ENCODE results near the gene REXO5. TPM values are rescaled to one million over a fixed set of nuclear protein-coding genes. Genes with fewer than 3 reads are reported as not detected.

The REXO5 gene
- total and polyA plus RNA-seq, 4 donors, result 10.8 to 12.7 (median 11.5) TPM

DNA sequence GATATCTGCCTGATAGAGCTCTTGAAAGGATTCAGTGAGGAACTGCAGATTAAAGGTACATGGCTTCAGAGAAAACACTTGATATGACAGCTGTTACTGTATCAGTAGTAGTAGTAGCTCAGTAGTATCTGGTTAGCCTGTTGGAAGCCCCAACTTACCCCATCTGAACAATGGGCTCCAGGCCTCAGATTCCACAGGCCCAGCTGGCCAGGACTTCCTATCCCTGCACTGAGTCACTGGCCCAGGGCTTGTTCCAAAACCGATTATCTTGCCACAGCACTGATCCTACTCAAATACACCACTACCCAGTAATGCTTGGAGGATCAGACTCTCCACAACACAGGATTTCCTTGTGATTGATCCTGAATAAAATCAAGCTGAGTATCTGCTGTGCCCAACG lies 61.3 kb downstream of the REXO5 start:
- Histone ChIP-seq H3K27ac (ENCODE audit: low read depth, low read length) (no peak overlapping the region), H3K4me3 (ENCODE audit: low read depth, low read length) (no peak overlapping the region), H3K9me3 (ENCODE audit: control insufficient read depth, insufficient read depth, low read length) (no peaks in the 10 kb centered on the region), H3K4me1 (ENCODE audit: control insufficient read depth, insufficient read depth, low read length) (peaks cover 12% of the 10 kb centered on the region), H3K27me3 (ENCODE audit: control insufficient read depth, insufficient read depth, low read length) (no peaks in the 10 kb centered on the region), H3K36me3 (ENCODE audit: control insufficient read depth, insufficient read depth, low read length) (no peaks in the 10 kb centered on the region)
- 93% methylated on average over 2 of the region's 2 CpGs for WGBS (ENCODE audit: insufficient coverage)
- no peak for DNase-seq (ENCODE audit: low read depth in 4 of 6, low spot score in 6 of 6)

DNA sequence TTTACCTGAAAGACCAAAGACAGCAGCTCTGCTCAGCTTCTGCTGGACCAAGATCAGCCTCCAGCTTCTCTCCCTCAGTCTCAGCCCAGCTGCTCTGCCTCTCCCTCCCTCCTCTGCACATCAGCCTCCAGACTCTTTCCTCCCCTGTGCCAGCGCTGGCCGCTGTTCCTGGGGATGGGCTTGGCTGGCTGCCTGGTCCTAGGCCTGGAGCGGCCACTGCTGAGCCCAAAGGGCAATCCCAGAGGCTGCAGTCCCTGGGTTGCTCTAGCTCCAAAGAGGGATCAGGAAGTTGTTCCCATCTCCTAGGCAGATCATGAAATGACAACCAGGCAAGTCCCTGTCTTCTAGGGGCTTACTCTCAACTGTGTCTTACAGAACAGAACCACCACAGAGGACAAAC lies 62.6 kb downstream of the REXO5 start:
- no peaks in the 10 kb centered on the region for H3K27me3 ChIP-seq (ENCODE audit: control insufficient read depth, insufficient read depth, low read length)
- WGBS (ENCODE audit: insufficient coverage), result 23% methylated on average over 3 of the region's 3 CpGs
- peak in 4 of 6 donors; percentile 22 to 80 (median 46) for DNase-seq (ENCODE audit: low read depth in 4 of 6, low spot score in 6 of 6)

GRCh38 chr16:20870122-20870820 lies 63.9 kb downstream of the REXO5 start:
- Histone ChIP-seq H3K36me3 (ENCODE audit: control insufficient read depth, insufficient read depth, low read length) (no peaks in the 10 kb centered on the region), H3K9me3 (ENCODE audit: control insufficient read depth, insufficient read depth, low read length) (no peaks in the 10 kb centered on the region), H3K27me3 (ENCODE audit: control insufficient read depth, insufficient read depth, low read length) (no peaks in the 10 kb centered on the region), H3K4me1 (ENCODE audit: control insufficient read depth, insufficient read depth, low read length) (peaks cover 12% of the 10 kb centered on the region), H3K27ac (ENCODE audit: low read depth, low read length) (peak overlapping the region; percentile 43), H3K4me3 (ENCODE audit: low read depth, low read length) (no peak overlapping the region)
- no peak for DNase-seq (ENCODE audit: low read depth in 4 of 6, low spot score in 6 of 6)
- WGBS (ENCODE audit: insufficient coverage), result 94% methylated on average over 2 of the region's 2 CpGs

More for the DNA sequence above, 62.6 kb downstream of the REXO5 start:
- H3K4me1 ChIP-seq (ENCODE audit: control insufficient read depth, insufficient read depth, low read length), result peaks cover 12% of the 10 kb centered on the region
- H3K4me3 ChIP-seq (ENCODE audit: low read depth, low read length), result no peak overlapping the region
- no peaks in the 10 kb centered on the region for H3K9me3 ChIP-seq (ENCODE audit: control insufficient read depth, insufficient read depth, low read length)
- H3K36me3 ChIP-seq (ENCODE audit: control insufficient read depth, insufficient read depth, low read length), result no peaks in the 10 kb centered on the region
- H3K27ac ChIP-seq (ENCODE audit: low read depth, low read length), result peak overlapping the region; percentile 12

GRCh38 chr16:20871258-20871657 lies 64.9 kb downstream of the REXO5 start:
- H3K27ac ChIP-seq (ENCODE audit: low read depth, low read length), result peak overlapping the region; percentile 43
- H3K4me3 ChIP-seq (ENCODE audit: low read depth, low read length), result no peak overlapping the region
- no peaks in the 10 kb centered on the region for H3K27me3 ChIP-seq (ENCODE audit: control insufficient read depth, insufficient read depth, low read length)
- H3K9me3 ChIP-seq (ENCODE audit: control insufficient read depth, insufficient read depth, low read length), result no peaks in the 10 kb centered on the region
- H3K4me1 ChIP-seq (ENCODE audit: control insufficient read depth, insufficient read depth, low read length), result peaks cover 10% of the 10 kb centered on the region
- no peaks in the 10 kb centered on the region for H3K36me3 ChIP-seq (ENCODE audit: control insufficient read depth, insufficient read depth, low read length)
- DNase-seq (ENCODE audit: low read depth in 4 of 6, low spot score in 6 of 6), result no peak
- WGBS (ENCODE audit: insufficient coverage), result 42% methylated on average over 2 of the region's 2 CpGs

GRCh38 chr16:20871941-20872815 lies 65.9 kb downstream of the REXO5 start:
- 67% methylated on average over 2 of the region's 9 CpGs for WGBS (ENCODE audit: insufficient coverage)
- no peaks in the 10 kb centered on the region for H3K9me3 ChIP-seq (ENCODE audit: control insufficient read depth, insufficient read depth, low read length)
- H3K4me3 ChIP-seq (ENCODE audit: low read depth, low read length), result no peak overlapping the region
- peak in 1 of 6 donors; percentile 21 for DNase-seq (ENCODE audit: low read depth in 4 of 6, low spot score in 6 of 6)
- no peak overlapping the region for H3K27ac ChIP-seq (ENCODE audit: low read depth, low read length)
- H3K27me3 ChIP-seq (ENCODE audit: control insufficient read depth, insufficient read depth, low read length), result no peaks in the 10 kb centered on the region
- peaks cover 7% of the 10 kb centered on the region for H3K4me1 ChIP-seq (ENCODE audit: control insufficient read depth, insufficient read depth, low read length)
- no peaks in the 10 kb centered on the region for H3K36me3 ChIP-seq (ENCODE audit: control insufficient read depth, insufficient read depth, low read length)

DNA sequence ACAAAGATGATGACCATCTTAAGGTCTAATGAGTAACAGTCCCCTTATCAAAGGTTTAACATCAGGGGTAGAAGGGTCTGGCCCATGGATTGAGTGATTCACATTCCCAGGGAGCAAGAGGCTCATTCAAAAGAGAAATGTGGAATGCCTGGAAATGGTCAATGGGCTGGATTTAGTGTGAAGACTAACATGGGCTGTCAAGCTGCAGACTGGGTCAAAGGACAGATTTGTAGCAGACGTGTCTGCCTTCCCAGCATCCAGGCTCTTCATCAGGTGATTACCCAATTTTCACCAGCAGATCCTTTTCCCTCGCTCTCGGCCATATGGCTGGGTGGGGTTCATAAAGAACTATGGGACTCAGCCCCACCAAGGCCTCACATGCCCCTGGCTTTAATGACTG lies 67.0 kb downstream of the REXO5 start:
- no peaks in the 10 kb centered on the region for H3K36me3 ChIP-seq (ENCODE audit: control insufficient read depth, insufficient read depth, low read length)
- H3K9me3 ChIP-seq (ENCODE audit: control insufficient read depth, insufficient read depth, low read length), result no peaks in the 10 kb centered on the region
- no CpG with 5 or more reads among the region's 3 CpGs for WGBS (ENCODE audit: insufficient coverage)
- DNase-seq (ENCODE audit: low read depth in 4 of 6, low spot score in 6 of 6), result no peak
- H3K4me3 ChIP-seq (ENCODE audit: low read depth, low read length), result no peak overlapping the region
- H3K27me3 ChIP-seq (ENCODE audit: control insufficient read depth, insufficient read depth, low read length), result no peaks in the 10 kb centered on the region
- H3K27ac ChIP-seq (ENCODE audit: low read depth, low read length), result no peak overlapping the region
- H3K4me1 ChIP-seq (ENCODE audit: control insufficient read depth, insufficient read depth, low read length), result peaks cover 7% of the 10 kb centered on the region

GRCh38 chr16:20874088-20874581 lies 67.8 kb downstream of the REXO5 start:
- peaks cover 3% of the 10 kb centered on the region for H3K4me1 ChIP-seq (ENCODE audit: control insufficient read depth, insufficient read depth, low read length)
- no peaks in the 10 kb centered on the region for H3K9me3 ChIP-seq (ENCODE audit: control insufficient read depth, insufficient read depth, low read length)
- H3K4me3 ChIP-seq (ENCODE audit: low read depth, low read length), result no peak overlapping the region
- 80% methylated on average over 1 of the region's 4 CpGs for WGBS (ENCODE audit: insufficient coverage)
- no peaks in the 10 kb centered on the region for H3K27me3 ChIP-seq (ENCODE audit: control insufficient read depth, insufficient read depth, low read length)
- DNase-seq (ENCODE audit: low read depth in 4 of 6, low spot score in 6 of 6), result no peak
- no peak overlapping the region for H3K27ac ChIP-seq (ENCODE audit: low read depth, low read length)
- H3K36me3 ChIP-seq (ENCODE audit: control insufficient read depth, insufficient read depth, low read length), result no peaks in the 10 kb centered on the region

DNA sequence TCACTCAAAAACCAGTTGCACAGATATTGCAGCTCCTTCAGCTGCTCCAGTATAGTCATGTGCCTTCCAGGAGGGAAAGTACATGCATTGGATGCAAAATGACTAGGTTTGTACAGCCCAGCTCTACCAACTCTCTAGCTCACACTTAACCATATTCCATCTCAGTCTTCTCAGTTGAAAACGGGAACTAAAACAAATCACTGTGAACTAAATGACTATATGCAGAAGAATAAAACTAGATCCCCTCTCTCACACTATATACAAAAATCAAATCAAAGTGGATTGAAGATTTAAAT lies 69.0 kb downstream of the REXO5 start:
- H3K36me3 ChIP-seq (ENCODE audit: control insufficient read depth, insufficient read depth, low read length), result no peaks in the 10 kb centered on the region
- H3K4me3 ChIP-seq (ENCODE audit: low read depth, low read length), result no peak overlapping the region
- H3K4me1 ChIP-seq (ENCODE audit: control insufficient read depth, insufficient read depth, low read length), result peaks cover 3% of the 10 kb centered on the region
- H3K27ac ChIP-seq (ENCODE audit: low read depth, low read length), result no peak overlapping the region
- H3K9me3 ChIP-seq (ENCODE audit: control insufficient read depth, insufficient read depth, low read length), result no peaks in the 10 kb centered on the region
- no peaks in the 10 kb centered on the region for H3K27me3 ChIP-seq (ENCODE audit: control insufficient read depth, insufficient read depth, low read length)
- DNase-seq (ENCODE audit: low read depth in 4 of 6, low spot score in 6 of 6), result no peak
- WGBS (ENCODE audit: insufficient coverage), result no CpG with 5 or more reads among the region's 1 CpG

GRCh38 chr16:20878682-20879147 lies 72.4 kb downstream of the REXO5 start:
- no peak overlapping the region for H3K27ac ChIP-seq (ENCODE audit: low read depth, low read length)
- H3K36me3 ChIP-seq (ENCODE audit: control insufficient read depth, insufficient read depth, low read length), result no peaks in the 10 kb centered on the region
- no peak for DNase-seq (ENCODE audit: low read depth in 4 of 6, low spot score in 6 of 6)
- H3K9me3 ChIP-seq (ENCODE audit: control insufficient read depth, insufficient read depth, low read length), result no peaks in the 10 kb centered on the region
- no peak overlapping the region for H3K4me3 ChIP-seq (ENCODE audit: low read depth, low read length)
- H3K4me1 ChIP-seq (ENCODE audit: control insufficient read depth, insufficient read depth, low read length), result no peaks in the 10 kb centered on the region
- 31% methylated on average over 2 of the region's 5 CpGs for WGBS (ENCODE audit: insufficient coverage)
- no peaks in the 10 kb centered on the region for H3K27me3 ChIP-seq (ENCODE audit: control insufficient read depth, insufficient read depth, low read length)
